Posterior vena cava (tissue), 2 donors: Measurements from ENCODE around the gene ST7. TPM values are rescaled to one million over a fixed set of nuclear protein-coding genes. Genes with fewer than 3 reads are reported as not detected.
"Not testable (repeated sequence)": the region's sequence is repeated elsewhere in the genome, so short reads cannot be mapped to it uniquely, and the experiment has no call there.

ENCODE experiments used
- DNase-seq: peaks from one replicate; pipeline ENCODE4 v3.0.0-alpha.2; 2020; ENCODE audit warnings: low spot score
- intact Hi-C, 2 donors: fragments of 100-400 bp; cut with DNase I; formaldehyde crosslinking; loops; one replicate each; pipeline versions ENCODE4 v1.14.1 to v1.14.2; 2022 to 2023
- total RNA-seq, 2 donors: library from RNA; stranded (reverse); fragmentation: NEBNext Ultra II Directional; extraction: Animal tissue kit (Norgen Biotek cat#: 25700); gene quantifications; one replicate each; pipeline ENCODE4 v1.2.1, GENCODE V29; 2021
- donor health status: DM: yes; HTN: yes; CAD: no.
- donor health status: DM: yes; HTN: yes; CAD: no.

The ST7 gene
- total RNA-seq, 2 donors from 2014 or later = 14.9 to 16.2 TPM

DNA sequence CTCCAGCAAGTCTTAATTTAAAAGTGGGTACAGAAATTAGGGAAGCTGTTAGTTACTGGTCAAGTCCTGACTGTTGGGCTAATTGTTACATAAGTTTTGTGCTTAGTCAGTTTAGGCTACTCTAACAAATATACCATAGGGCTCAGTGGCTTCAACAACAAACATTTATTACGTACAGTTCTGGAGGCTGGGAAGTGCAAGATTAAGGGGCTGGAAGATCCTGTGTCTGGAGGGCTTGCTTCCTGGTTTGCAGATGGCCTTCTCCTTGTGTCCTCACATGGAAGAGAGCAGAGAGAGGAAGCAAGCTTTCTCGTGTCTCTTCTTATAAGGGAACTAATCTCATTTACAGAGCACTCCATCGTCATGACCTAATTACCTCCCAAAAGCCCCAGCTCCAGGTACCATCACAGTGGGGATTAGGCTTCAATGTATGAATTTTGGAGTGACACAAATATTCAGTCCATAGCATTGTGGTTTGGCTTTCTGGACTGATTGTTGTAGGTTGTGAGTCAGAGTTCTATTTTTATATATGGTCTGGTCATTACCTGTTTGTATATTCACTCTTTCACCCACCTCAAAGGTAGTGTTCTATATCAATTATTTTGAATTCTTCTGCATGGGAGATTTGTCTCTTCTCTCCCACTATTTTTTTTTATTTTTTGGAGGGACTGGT lies 17.1 kb downstream of the ST7 start:
- intact Hi-C loops = no loop called here

GRCh38 chr7:116971153-116971552 lies 17.9 kb downstream of the ST7 start:
- intact Hi-C loops, DNase-seq: not testable (repeated sequence)

More for the DNA sequence above, 17.1 kb downstream of the ST7 start:
- DNase-seq = no peak

DNA sequence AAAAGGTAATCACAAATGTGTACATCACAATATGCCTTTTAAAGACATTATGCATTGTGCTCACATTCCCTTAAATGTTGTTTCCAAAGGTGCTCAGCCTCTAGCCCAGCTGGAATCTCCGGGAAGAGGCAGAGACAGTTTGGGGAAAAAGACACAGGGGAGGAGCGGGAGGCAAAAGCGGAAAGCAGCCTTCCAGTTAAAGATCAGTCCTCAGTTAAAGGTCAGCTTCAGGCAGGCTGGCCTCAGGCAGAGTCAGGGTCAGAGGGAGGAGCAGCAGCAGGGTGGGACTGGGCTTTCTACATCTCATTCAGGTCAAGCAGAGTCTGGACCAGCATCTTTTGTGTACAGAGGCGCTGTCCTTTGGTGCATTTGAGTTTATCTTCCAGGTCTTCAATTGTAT lies 18.6 kb downstream of the ST7 start:
- DNase-seq = no peak
- intact Hi-C loops = no loop called here

DNA sequence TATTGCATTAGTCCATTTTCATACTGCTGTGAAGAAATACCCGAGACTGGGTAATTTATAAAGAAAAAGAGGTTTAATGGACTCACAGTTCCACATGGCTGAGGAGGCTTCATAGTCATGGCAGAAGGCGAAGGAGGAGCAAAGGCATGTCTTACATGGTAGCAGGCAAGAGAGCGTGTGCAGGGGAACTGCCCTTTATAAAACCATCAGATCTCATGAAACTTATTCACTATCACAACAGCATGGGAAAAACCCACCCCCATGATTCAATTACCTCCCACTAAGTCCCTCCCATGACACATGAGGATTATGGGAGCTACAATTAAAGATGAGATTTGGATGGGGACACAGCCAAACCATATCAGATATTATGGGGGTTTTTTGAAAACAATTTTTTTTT lies 21.7 kb downstream of the ST7 start:
- intact Hi-C loops, DNase-seq: not testable (repeated sequence)

DNA sequence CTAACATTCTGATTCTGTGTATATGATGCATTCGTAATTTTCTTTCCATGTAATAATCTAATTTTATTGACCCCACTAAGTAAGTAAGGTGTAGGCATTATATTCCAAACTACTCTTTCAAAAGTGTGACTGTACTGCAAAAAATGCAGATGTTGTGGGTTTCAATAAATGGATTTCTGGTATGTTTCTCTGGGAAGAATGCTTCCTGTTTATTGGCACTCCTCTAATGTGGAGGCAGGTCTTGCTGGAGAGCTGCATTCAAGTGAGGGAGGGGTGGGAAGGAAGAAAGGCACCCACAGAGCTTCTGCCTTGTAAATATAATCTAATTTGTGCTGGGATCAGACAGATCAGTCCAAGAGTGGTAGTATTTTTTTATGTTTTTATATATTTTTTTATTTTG lies 23.9 kb downstream of the ST7 start:
- DNase-seq = no peak
- intact Hi-C loops = no loop called here

GRCh38 chr7:116978006-116978405 lies 24.7 kb downstream of the ST7 start:
- intact Hi-C loops = no loop called here
- no peak for DNase-seq

GRCh38 chr7:116979430-116979829 lies 26.1 kb downstream of the ST7 start:
- intact Hi-C loops = no loop called here

DNA sequence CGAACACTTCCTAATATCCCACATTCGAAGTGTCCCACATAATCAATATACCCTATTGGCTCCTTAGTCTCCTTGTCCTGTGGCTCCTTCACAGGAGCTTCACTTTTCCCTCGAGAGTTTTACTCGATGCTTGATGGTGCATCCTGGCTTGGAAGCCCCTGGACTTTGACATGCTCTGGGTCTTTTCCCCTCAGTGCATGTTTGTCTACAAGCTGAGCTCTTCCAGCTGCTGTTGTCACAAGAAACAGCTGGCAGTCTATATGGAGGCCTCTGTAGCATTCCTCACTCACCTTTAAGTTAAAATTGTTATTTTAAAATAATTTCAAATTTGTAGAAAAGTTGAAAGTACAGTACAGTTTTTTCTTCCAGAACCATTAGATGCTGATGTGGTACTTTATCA lies 27.1 kb downstream of the ST7 start:
- intact Hi-C loops = loop anchor here in 1 of 2 donors (5.0 kb wide), 1 partner anchor 142 kb away; no protein-coding TSS in a partner anchor
- DNase-seq = no peak

More at GRCh38 chr7:116979430-116979829, 26.1 kb downstream of the ST7 start:
- DNase-seq = no peak

GRCh38 chr7:116981939-116982338 lies 28.6 kb downstream of the ST7 start:
- intact Hi-C loops = loop anchor here in 1 of 2 donors (5.0 kb wide), 1 partner anchor 140 kb away; no protein-coding TSS in a partner anchor
- no peak for DNase-seq

GRCh38 chr7:116984511-116984910 lies 31.2 kb downstream of the ST7 start:
- intact Hi-C loops = loop anchor here in 1 of 2 donors (5.0 kb wide), 1 partner anchor 138 kb away; no protein-coding TSS in a partner anchor
- no peak for DNase-seq

GRCh38 chr7:116984917-116985316 lies 31.6 kb downstream of the ST7 start:
- intact Hi-C loops = loop anchor here in 1 of 2 donors (5.0 kb wide), 1 partner anchor 137 kb away; no protein-coding TSS in a partner anchor

DNA sequence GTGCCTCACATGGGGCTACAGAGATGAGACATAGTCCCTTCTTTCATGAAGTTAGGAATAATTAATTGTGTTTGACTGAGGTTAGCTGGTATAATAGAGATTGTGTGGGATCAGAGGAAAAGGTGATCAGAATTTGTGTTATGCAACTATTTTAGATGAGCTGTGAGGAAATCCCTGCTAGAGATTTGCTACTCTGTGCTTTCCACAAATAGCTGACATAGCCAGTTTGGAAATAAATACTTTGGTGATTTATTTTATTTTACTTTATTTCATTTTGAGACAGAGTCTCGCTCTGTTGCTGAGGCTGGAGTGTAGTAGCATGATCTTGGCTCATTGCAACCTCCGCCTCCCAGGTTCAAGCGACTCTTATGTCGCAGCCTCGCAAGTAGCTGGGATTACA lies 32.3 kb downstream of the ST7 start:
- intact Hi-C loops = no loop called here
- no peak for DNase-seq

More at GRCh38 chr7:116984917-116985316, 31.6 kb downstream of the ST7 start:
- no peak for DNase-seq

DNA sequence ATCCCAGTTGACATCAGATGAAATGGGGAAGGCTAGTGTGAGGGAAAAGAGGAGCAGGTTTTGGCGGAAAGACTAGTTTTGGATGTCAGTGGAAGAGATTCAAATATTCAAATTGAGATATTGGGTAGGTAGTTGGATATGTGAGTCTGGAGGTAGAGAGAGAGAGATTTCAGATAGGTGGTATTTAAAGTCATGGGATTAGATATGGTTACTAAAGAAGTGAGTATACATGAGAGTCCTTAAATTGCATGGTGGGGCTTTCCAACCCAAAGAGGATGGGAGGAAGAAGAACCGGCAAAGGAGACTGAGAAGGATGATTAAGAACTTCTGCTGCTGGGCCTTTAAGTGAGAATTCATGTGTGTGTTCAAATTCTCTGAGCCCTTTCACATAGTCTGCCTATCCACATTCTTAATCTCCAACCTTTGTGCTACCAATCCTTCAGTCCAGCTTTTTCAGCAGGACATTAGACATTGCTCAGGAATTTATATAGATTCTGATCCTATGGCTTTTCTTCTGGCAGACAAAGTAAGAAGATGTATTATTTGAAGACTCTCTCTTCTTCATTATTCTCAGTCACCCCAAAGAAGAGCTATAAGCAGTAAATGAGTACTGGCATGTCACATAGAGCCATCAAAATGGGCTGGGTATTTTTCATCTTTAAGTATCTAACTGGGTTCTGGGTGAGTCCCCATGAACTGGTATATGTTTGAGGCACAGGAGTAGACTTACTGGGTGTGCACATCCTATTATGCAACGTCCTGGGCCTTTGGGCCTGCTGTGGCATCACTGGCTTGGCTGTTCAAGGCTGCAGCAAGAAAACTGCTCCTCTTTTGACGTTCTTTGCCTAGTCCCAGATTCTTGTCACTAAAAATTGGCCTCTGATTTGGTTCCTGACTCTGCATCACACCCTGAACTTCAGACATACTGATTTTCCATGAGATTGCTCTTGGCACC lies 33.6 kb downstream of the ST7 start:
- intact Hi-C loops = no loop called here
- no peak for DNase-seq

GRCh38 chr7:116988363-116988989 lies 35.2 kb downstream of the ST7 start:
- intact Hi-C loops = no loop called here
- DNase-seq = no peak

DNA sequence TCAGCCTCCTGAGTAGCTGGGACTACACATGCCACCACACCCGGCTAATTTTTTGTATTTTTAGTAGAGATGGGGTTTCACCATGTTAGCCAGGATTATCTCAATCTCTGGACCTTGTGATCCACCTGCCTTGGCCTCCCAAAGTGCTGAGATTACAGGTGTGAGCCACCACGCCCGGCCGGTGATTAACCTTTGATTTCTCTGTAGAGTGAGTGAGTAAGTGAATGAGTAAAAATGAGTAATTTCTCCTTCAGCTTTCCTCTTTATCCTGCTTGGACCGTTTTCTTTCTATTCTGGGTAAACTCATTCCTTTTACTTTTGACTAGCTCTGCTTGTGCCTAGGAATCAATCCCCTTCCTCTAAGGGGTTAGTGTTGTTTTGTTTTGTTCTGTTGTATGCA lies 36.8 kb downstream of the ST7 start:
- DNase-seq = no peak
- intact Hi-C loops = no loop called here

DNA sequence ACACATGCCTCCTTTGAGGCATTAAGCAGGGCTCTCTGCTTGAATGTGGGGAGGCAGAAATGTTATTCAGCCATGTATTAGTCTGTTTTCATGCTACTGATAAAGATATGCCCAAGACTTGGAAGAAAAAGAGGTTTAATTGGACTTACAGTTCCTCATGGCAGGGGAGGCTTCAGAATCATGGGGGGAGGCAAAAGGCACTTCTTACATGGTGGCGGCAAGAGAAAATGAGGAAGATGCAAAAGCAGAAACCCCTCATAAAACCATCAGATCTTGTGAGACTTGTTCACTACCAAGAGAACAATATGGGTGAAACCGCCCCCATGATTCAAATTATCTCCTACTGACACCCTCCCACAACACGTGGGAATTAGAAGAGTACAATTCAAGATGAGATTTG lies 37.9 kb downstream of the ST7 start:
- DNase-seq = no peak
- intact Hi-C loops = no loop called here

DNA sequence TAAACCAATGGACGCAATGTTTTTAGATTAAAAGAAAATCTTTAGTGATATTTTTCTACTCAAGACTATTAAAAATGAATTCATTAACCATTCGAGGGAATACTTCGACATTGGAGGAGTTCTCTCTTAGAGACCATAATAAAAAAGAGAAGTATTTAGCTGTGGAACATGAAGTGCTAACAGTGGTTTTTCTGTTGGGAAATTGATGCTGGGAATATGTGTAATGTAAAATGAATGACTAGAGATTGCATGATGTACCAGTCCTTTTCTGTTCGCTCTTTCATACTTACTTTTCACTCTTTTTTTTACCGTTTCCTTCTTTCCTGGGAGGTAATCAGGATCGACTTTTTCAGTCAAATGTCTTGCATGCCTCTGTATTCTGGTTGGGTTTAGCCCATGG lies 41.3 kb downstream of the ST7 start:
- no peak for DNase-seq
- intact Hi-C loops = no loop called here

DNA sequence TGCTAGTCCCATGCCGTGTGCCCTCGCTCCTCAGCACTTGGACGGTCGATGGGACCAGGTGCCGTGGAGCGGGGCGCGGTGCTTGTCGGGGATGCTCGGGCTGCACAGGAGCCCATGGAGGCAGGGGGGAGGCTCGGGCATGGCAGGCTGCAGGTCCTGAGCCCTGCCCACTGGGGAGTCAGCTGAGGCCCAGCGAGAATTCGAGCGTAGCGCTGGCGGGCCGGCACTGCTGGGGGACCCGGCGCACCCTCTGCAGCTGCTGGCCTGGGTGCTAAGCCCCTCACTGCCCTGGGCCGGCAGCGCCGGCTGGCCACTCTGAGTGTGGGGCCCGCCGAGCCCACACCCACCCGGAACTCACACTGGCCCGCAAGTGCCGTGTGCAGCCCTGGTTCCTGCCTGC lies 44.7 kb downstream of the ST7 start:
- intact Hi-C loops = no loop called here
- DNase-seq = no peak

- intact Hi-C loops = no loop called here
- no peak for DNase-seq
These were observed 45.4 kb downstream of the ST7 start for GRCh38 chr7:116998567-116999175.
